ENCODE results near the gene FXYD5.

The FXYD5 gene

GRCh38 chr19:35114353-35115176, 40.0 kb upstream of the FXYD5 start:
- DNase-seq (ENCODE audit: insufficient read length), result peak; percentile 86
- TF ChIP-seq POLR2AphosphoS5 (IDR thresholded peaks at IDR 0.05; ENCODE audit: low read depth, low read length) (no peak), TAF1 (IDR thresholded peaks at IDR 0.05; ENCODE audit: borderline replicate concordance, low read depth, low read length) (no peak), POLR2A (IDR thresholded peaks at IDR 0.05; ENCODE audit: low read depth, low read length) (no peak)
- peak; percentile 70 for FAIRE-seq

GRCh38 chr19:35115177-35115951, 39.2 kb upstream of the FXYD5 start, which contains the start of gene FXYD3:
Gene FXYD3 (plus strand): TSS chr19:35115823. CDS start chr19:35119377, 3,554 bp downstream.
- no peak for TF ChIP-seq POLR2A (IDR thresholded peaks at IDR 0.05; ENCODE audit: low read depth, low read length)
- TF ChIP-seq TAF1 (IDR thresholded peaks at IDR 0.05; ENCODE audit: borderline replicate concordance, low read depth, low read length), result no peak
- no peak for TF ChIP-seq POLR2AphosphoS5 (IDR thresholded peaks at IDR 0.05; ENCODE audit: low read depth, low read length)
- FAIRE-seq (no peak), DNase-seq (ENCODE audit: insufficient read length) (no peak)

GRCh38 chr19:35116072-35116801, 38.3 kb upstream of the FXYD5 start:
- TF ChIP-seq POLR2AphosphoS5 (IDR thresholded peaks at IDR 0.05; ENCODE audit: low read depth, low read length) (no peak), POLR2A (IDR thresholded peaks at IDR 0.05; ENCODE audit: low read depth, low read length) (no peak), TAF1 (IDR thresholded peaks at IDR 0.05; ENCODE audit: borderline replicate concordance, low read depth, low read length) (no peak)
- DNase-seq (ENCODE audit: insufficient read length) (no peak), FAIRE-seq (no peak)

- TF ChIP-seq TAF1 (IDR thresholded peaks at IDR 0.05; ENCODE audit: borderline replicate concordance, low read depth, low read length) (no peak), POLR2A (IDR thresholded peaks at IDR 0.05; ENCODE audit: low read depth, low read length) (no peak), POLR2AphosphoS5 (IDR thresholded peaks at IDR 0.05; ENCODE audit: low read depth, low read length) (no peak)
- DNase-seq (ENCODE audit: insufficient read length) (no peak), FAIRE-seq (no peak)
Measured at GRCh38 chr19:35117116-35117515, 37.4 kb upstream of the FXYD5 start.

- no peak for FAIRE-seq
- no peak for DNase-seq (ENCODE audit: insufficient read length)
- TF ChIP-seq TAF1 (IDR thresholded peaks at IDR 0.05; ENCODE audit: borderline replicate concordance, low read depth, low read length), result no peak
- TF ChIP-seq POLR2AphosphoS5 (IDR thresholded peaks at IDR 0.05; ENCODE audit: low read depth, low read length), result no peak
- no peak for TF ChIP-seq POLR2A (IDR thresholded peaks at IDR 0.05; ENCODE audit: low read depth, low read length)
Measured at GRCh38 chr19:35117799-35118198, 36.7 kb upstream of the FXYD5 start.

- FAIRE-seq (no peak), DNase-seq (ENCODE audit: insufficient read length) (no peak)
- TF ChIP-seq POLR2AphosphoS5 (IDR thresholded peaks at IDR 0.05; ENCODE audit: low read depth, low read length) (no peak), POLR2A (IDR thresholded peaks at IDR 0.05; ENCODE audit: low read depth, low read length) (no peak), TAF1 (IDR thresholded peaks at IDR 0.05; ENCODE audit: borderline replicate concordance, low read depth, low read length) (no peak)
Measured at GRCh38 chr19:35118268-35119020, 36.1 kb upstream of the FXYD5 start.

- no peak for DNase-seq (ENCODE audit: insufficient read length)
- TF ChIP-seq TAF1 (IDR thresholded peaks at IDR 0.05; ENCODE audit: borderline replicate concordance, low read depth, low read length), result no peak
- no peak for TF ChIP-seq POLR2AphosphoS5 (IDR thresholded peaks at IDR 0.05; ENCODE audit: low read depth, low read length)
- no peak for TF ChIP-seq POLR2A (IDR thresholded peaks at IDR 0.05; ENCODE audit: low read depth, low read length)
- FAIRE-seq, result no peak
Measured at GRCh38 chr19:35119091-35119490, 35.4 kb upstream of the FXYD5 start.

GRCh38 chr19:35119578-35120155, 34.9 kb upstream of the FXYD5 start:
- TF ChIP-seq POLR2A (IDR thresholded peaks at IDR 0.05; ENCODE audit: low read depth, low read length) (no peak), POLR2AphosphoS5 (IDR thresholded peaks at IDR 0.05; ENCODE audit: low read depth, low read length) (no peak), TAF1 (IDR thresholded peaks at IDR 0.05; ENCODE audit: borderline replicate concordance, low read depth, low read length) (no peak)
- FAIRE-seq, result no peak
- DNase-seq (ENCODE audit: insufficient read length), result no peak

GRCh38 chr19:35120492-35120891, 34.0 kb upstream of the FXYD5 start:
- FAIRE-seq, result no peak
- no peak for DNase-seq (ENCODE audit: insufficient read length)

GRCh38 chr19:35120898-35121297, 33.6 kb upstream of the FXYD5 start:
- DNase-seq (ENCODE audit: insufficient read length), result no peak
- no peak for FAIRE-seq
- TF ChIP-seq POLR2AphosphoS5 (IDR thresholded peaks at IDR 0.05; ENCODE audit: low read depth, low read length) (no peak), TAF1 (IDR thresholded peaks at IDR 0.05; ENCODE audit: borderline replicate concordance, low read depth, low read length) (no peak), POLR2A (IDR thresholded peaks at IDR 0.05; ENCODE audit: low read depth, low read length) (no peak)

More at GRCh38 chr19:35120492-35120891, 34.0 kb upstream of the FXYD5 start:
- TF ChIP-seq POLR2A (IDR thresholded peaks at IDR 0.05; ENCODE audit: low read depth, low read length), result no peak
- no peak for TF ChIP-seq TAF1 (IDR thresholded peaks at IDR 0.05; ENCODE audit: borderline replicate concordance, low read depth, low read length)
- no peak for TF ChIP-seq POLR2AphosphoS5 (IDR thresholded peaks at IDR 0.05; ENCODE audit: low read depth, low read length)
